H1 (cell line): ENCODE results near the gene CCNE1. TPM values are rescaled to one million over a fixed set of nuclear protein-coding genes. Genes with fewer than 3 reads are reported as not detected.

Experiments
- CTCF ChIA-PET: fragments of 300-600 bp; sonication (Branson Sonifier 250); formaldehyde crosslinking; loops from one replicate; lab custom pipeline; 2021; ENCODE audit not compliant: partially characterized antibody; lab: Charles Lee
- POLR2A ChIA-PET: fragments of 300-600 bp; sonication (Branson Sonifier 250); formaldehyde crosslinking; loops from one replicate; lab custom pipeline; 2021; ENCODE audit warnings: inconsistent platforms; ENCODE audit not compliant: partially characterized antibody; lab: Charles Lee
- DNase-seq, 2 experiments: peaks; one replicate each; pipeline versions ENCODE4 v3.0.0 to v3.0.0-alpha.2; 2010 to 2022; ENCODE audit warnings: low spot score in 2 of 2, low read depth in 1 of 2, mixed read lengths in 1 of 2
- FAIRE-seq: peaks from 2 replicates; lab custom pipeline; 2011; peaks lifted over from hg19 to GRCh38; lab: Jason Lieb, UNC
- H2AFZ ChIP-seq: 2 replicates; pipeline ENCODE4 v1.8.1; 2012; ENCODE audit warnings: low read length, inconsistent platforms
- H2AK5ac ChIP-seq: 2 replicates; pipeline ENCODE4 v1.6.1; 2013; ENCODE audit warnings: low read depth, low read length
- H2BK120ac ChIP-seq: replicated peaks from 2 replicates; pipeline ENCODE3; 2013; ENCODE audit warnings: low read depth, low read length, inconsistent platforms
- H2BK12ac ChIP-seq: 2 replicates; pipeline ENCODE4 v1.6.1; 2013; ENCODE audit warnings: low read depth, low read length
- H2BK15ac ChIP-seq: 2 replicates; pipeline ENCODE4 v1.6.1; 2013; ENCODE audit warnings: low read length
- H2BK20ac ChIP-seq: 2 replicates; pipeline ENCODE4 v1.6.1; 2013; ENCODE audit warnings: low read length
- H2BK5ac ChIP-seq: 2 replicates; pipeline ENCODE4 v1.6.1; 2013; ENCODE audit warnings: low read depth, low read length
- H3K14ac ChIP-seq: 2 replicates; pipeline ENCODE4 v1.6.1; 2013; ENCODE audit warnings: inconsistent platforms; ENCODE audit not compliant: insufficient read length
- H3K18ac ChIP-seq: 2 replicates; pipeline ENCODE4 v1.6.1; 2013; ENCODE audit warnings: low read length; ENCODE audit errors: extremely low read depth
- H3K23ac ChIP-seq: 2 replicates; pipeline ENCODE4 v1.6.1; 2013; ENCODE audit warnings: inconsistent platforms; ENCODE audit not compliant: insufficient read length
- H3K23me2 ChIP-seq: 2 replicates; pipeline ENCODE4 v1.6.1; 2013; ENCODE audit warnings: low read depth, low read length
- H3K27ac ChIP-seq: 2 replicates; pipeline ENCODE4 v1.6.1; 2011; ENCODE audit warnings: low read depth, low read length, inconsistent platforms
- H3K27me3 ChIP-seq, 4 experiments: replicated peaks in 1 of 4; 1 replicate in 1 of 4; 2 replicates in 3 of 4; pipeline versions ENCODE4 v1.6.1 to v1.8.1; 2011 to 2013; ENCODE audit warnings: low read length in 3 of 4, mild to moderate bottlenecking in 3 of 4, inconsistent platforms in 2 of 4, mixed read lengths in 2 of 4, moderate library complexity in 1 of 4; ENCODE audit not compliant: control insufficient read depth in 3 of 4, insufficient read depth in 3 of 4; ENCODE audit errors: extremely low read depth in 1 of 4
- H3K36me3 ChIP-seq, 4 experiments: 2 replicates each; pipeline versions ENCODE4 v1.6.1 to v1.8.1; 2011 to 2013; ENCODE audit warnings: mild to moderate bottlenecking in 4 of 4, low read length in 3 of 4, moderate library complexity in 2 of 4, control low read depth in 1 of 4, inconsistent platforms in 1 of 4; ENCODE audit not compliant: insufficient read depth in 4 of 4, control insufficient read depth in 2 of 4
- H3K4ac ChIP-seq: replicated peaks from 2 replicates; pipeline ENCODE3; 2013; ENCODE audit warnings: low read length, low read depth, mixed read lengths, inconsistent platforms; ENCODE audit not compliant: insufficient read length
- H3K4me1 ChIP-seq, 4 experiments: replicated peaks in 1 of 4; 1 replicate in 1 of 4; 2 replicates in 3 of 4; pipeline versions ENCODE4 v1.6.1 to v1.8.1; 2011 to 2013; ENCODE audit warnings: low read length in 3 of 4, inconsistent platforms in 2 of 4, mixed read lengths in 1 of 4; ENCODE audit not compliant: insufficient read depth in 4 of 4, control insufficient read depth in 3 of 4
- H3K4me2 ChIP-seq, 2 experiments: 2 replicates each; pipeline versions ENCODE4 v1.6.1 to v1.8.1; 2011 to 2013; ENCODE audit warnings: low read depth in 2 of 2, low read length in 2 of 2, control low read depth in 1 of 2, inconsistent platforms in 1 of 2, mild to moderate bottlenecking in 1 of 2; ENCODE audit not compliant: insufficient read depth in 1 of 2
- H3K4me3 ChIP-seq, 4 experiments: fragments of 200-600, 300-600 bp in 1 of 4; sonication (generic), shearing (Covaris generic), sonication (Bioruptor Twin) in 1 of 4; 2 replicates each; pipeline versions ENCODE4 v1.5.1 to v1.8.1; 2011 to 2016; ENCODE audit warnings: low read length in 4 of 4, low read depth in 3 of 4, control low read depth in 2 of 4, inconsistent platforms in 2 of 4, mild to moderate bottlenecking in 2 of 4, mixed read lengths in 1 of 4, moderate library complexity in 1 of 4; ENCODE audit not compliant: insufficient read depth in 2 of 4; ENCODE audit errors: extremely low read depth in 1 of 4
- H3K56ac ChIP-seq: replicated peaks from 2 replicates; pipeline ENCODE3; 2013; ENCODE audit warnings: low read depth, mild to moderate bottlenecking, mixed read lengths, low read length, inconsistent platforms; ENCODE audit not compliant: insufficient read length
- H3K79me1 ChIP-seq: 2 replicates; pipeline ENCODE4 v1.6.1; 2013; ENCODE audit warnings: low read depth, low read length, control low read depth
- H3K79me2 ChIP-seq, 2 experiments: 2 replicates each; pipeline versions ENCODE4 v1.6.1 to v1.8.1; 2012 to 2013; ENCODE audit warnings: low read length in 2 of 2, mild to moderate bottlenecking in 2 of 2, inconsistent platforms in 1 of 2; ENCODE audit not compliant: insufficient read depth in 2 of 2, control insufficient read depth in 1 of 2
- H3K9ac ChIP-seq, 4 experiments: replicated peaks in 1 of 4; 1 replicate in 1 of 4; 2 replicates in 3 of 4; pipeline versions ENCODE4 v1.6.1 to v1.8.1; 2011 to 2013; ENCODE audit warnings: low read depth in 3 of 4, low read length in 3 of 4, control low read depth in 2 of 4, mild to moderate bottlenecking in 2 of 4, moderate library complexity in 2 of 4, inconsistent platforms in 1 of 4; ENCODE audit errors: extremely low read depth in 1 of 4
- H3K9me3 ChIP-seq, 2 experiments: 2 replicates each; pipeline versions ENCODE4 v1.6.1 to v1.8.1; 2012 to 2013; ENCODE audit warnings: mild to moderate bottlenecking in 2 of 2, moderate library complexity in 2 of 2, control low read depth in 1 of 2, inconsistent platforms in 1 of 2, low read depth in 1 of 2, low read length in 1 of 2, mixed read lengths in 1 of 2; ENCODE audit not compliant: insufficient read depth in 2 of 2
- H4K20me1 ChIP-seq, 2 experiments: replicated peaks in 1 of 2; 2 replicates each; pipeline versions ENCODE3 to v1.8.1; 2011 to 2013; ENCODE audit warnings: inconsistent platforms in 2 of 2, low read length in 2 of 2, mild to moderate bottlenecking in 1 of 2; ENCODE audit not compliant: insufficient read depth in 2 of 2, control insufficient read depth in 1 of 2
- H4K5ac ChIP-seq: 2 replicates; pipeline ENCODE4 v1.6.1; 2013; ENCODE audit warnings: low read length, low read depth, mixed read lengths, inconsistent platforms; ENCODE audit not compliant: insufficient read length
- H4K8ac ChIP-seq: 2 replicates; pipeline ENCODE4 v1.8.0; 2013; ENCODE audit warnings: mild to moderate bottlenecking, moderate library complexity, low read length, inconsistent platforms; ENCODE audit not compliant: insufficient read depth; ENCODE audit errors: extremely low read depth
- H4K91ac ChIP-seq: replicated peaks from 2 replicates; pipeline ENCODE3; 2013; ENCODE audit warnings: low read length, mixed read lengths, inconsistent platforms; ENCODE audit not compliant: insufficient read length
- BRCA1 ChIP-seq: IDR thresholded peaks from 2 replicates; pipeline ENCODE4 v1.6.1; 2012; ENCODE audit warnings: low read depth, low read length, improper control_type of control experiment
- KDM4A ChIP-seq: IDR thresholded peaks from one replicate; pipeline ENCODE4 v1.7.1; 2012; ENCODE audit warnings: low read depth, mild to moderate bottlenecking, moderate library complexity, low read length, inconsistent platforms; ENCODE audit not compliant: severe bottlenecking
- MAFK ChIP-seq: IDR thresholded peaks from 2 replicates; pipeline ENCODE4 v1.6.1; 2012; ENCODE audit warnings: low read depth, mild to moderate bottlenecking, improper control_type of control experiment, low read length
- NANOG ChIP-seq: IDR thresholded peaks from 2 replicates; pipeline ENCODE4 v1.6.1; 2011; ENCODE audit warnings: low read length, low read depth, mild to moderate bottlenecking, inconsistent platforms; ENCODE audit not compliant: insufficient read depth, poor library complexity, severe bottlenecking
- PHF8 ChIP-seq: fragments of 200-600 bp; sonication (generic); conservative IDR thresholded peaks from 2 replicates; pipeline ENCODE4 v1.7.1; 2012; ENCODE audit warnings: low read depth, mild to moderate bottlenecking, inconsistent platforms, low read length, moderate library complexity
- SIN3A ChIP-seq, 2 experiments: IDR thresholded peaks in 1 of 2; conservative IDR thresholded peaks in 1 of 2; 2 replicates each; pipeline ENCODE4 v1.6.1; 2011 to 2012; ENCODE audit warnings: low read length in 2 of 2, improper control_type of control experiment in 1 of 2, low read depth in 1 of 2, mild to moderate bottlenecking in 1 of 2
- SIX5 ChIP-seq: IDR thresholded peaks from 2 replicates; pipeline ENCODE4 v1.6.1; 2011; ENCODE audit warnings: mild to moderate bottlenecking, low read depth, low read length
- TAF7 ChIP-seq: optimal IDR thresholded peaks from 2 replicates; pipeline ENCODE3; 2011; ENCODE audit warnings: low read depth, mild to moderate bottlenecking, inconsistent platforms, low read length, moderate library complexity, borderline replicate concordance
- WGBS, 2 experiments: shearing (Covaris generic) in 1 of 2; methylation state at CpG; one replicate each; pipeline versions ENCODE4 v1.1.6 to v1.1.7; 2013 to 2015; ENCODE audit warnings: low lambda C conversion rate in 2 of 2, mixed read lengths in 2 of 2, inconsistent platforms in 1 of 2, low coverage in 1 of 2, missing lambda C conversion rate in 1 of 2; ENCODE audit not compliant: insufficient replicate concordance in 2 of 2, insufficient coverage in 1 of 2, insufficient read length in 1 of 2; ENCODE audit errors: extremely low coverage in 1 of 2, missing lambda C conversion rate in 1 of 2; 5-methylcytosine and 5-hydroxymethylcytosine counted together
- polyA plus RNA-seq, 7 experiments: library from polyadenylated mRNA; depleted of rRNA in 3 of 7; stranded (reverse) in 5 of 7; unstranded in 2 of 7; fragments of >200 nt in 5 of 7; fragments of 200-250 nt in 2 of 7; gene quantifications; 1 replicate in 5 of 7; 2 replicates in 1 of 7; 4 replicates in 1 of 7; pipeline versions ENCODE4 v1.2.1 to v1.2.3, GENCODE V29; 2011 to 2013; ENCODE audit warnings: missing spikeins in 2 of 7, mixed read lengths in 2 of 7
- total RNA-seq: library from RNA; stranded (reverse); fragmentation: NEBNext Ultra II Directional; extraction: Animal tissue kit (Norgen Biotek cat#: 25700); gene quantifications from 2 replicates; pipeline ENCODE4 v1.2.1, GENCODE V29; 2021
- TF ChIP-seq, protein P1 (sequence below): IDR thresholded peaks from 2 replicates; pipeline ENCODE4 v1.6.1; 2012; ENCODE audit warnings: low read length, inconsistent platforms

CCNE1 gene
- total and polyA plus RNA-seq, 2 of the 8 experiments (the other 6 are each of a cell fraction or from before 2014, with no cell fraction given) = 43.2 to 44.6 TPM

DNA sequence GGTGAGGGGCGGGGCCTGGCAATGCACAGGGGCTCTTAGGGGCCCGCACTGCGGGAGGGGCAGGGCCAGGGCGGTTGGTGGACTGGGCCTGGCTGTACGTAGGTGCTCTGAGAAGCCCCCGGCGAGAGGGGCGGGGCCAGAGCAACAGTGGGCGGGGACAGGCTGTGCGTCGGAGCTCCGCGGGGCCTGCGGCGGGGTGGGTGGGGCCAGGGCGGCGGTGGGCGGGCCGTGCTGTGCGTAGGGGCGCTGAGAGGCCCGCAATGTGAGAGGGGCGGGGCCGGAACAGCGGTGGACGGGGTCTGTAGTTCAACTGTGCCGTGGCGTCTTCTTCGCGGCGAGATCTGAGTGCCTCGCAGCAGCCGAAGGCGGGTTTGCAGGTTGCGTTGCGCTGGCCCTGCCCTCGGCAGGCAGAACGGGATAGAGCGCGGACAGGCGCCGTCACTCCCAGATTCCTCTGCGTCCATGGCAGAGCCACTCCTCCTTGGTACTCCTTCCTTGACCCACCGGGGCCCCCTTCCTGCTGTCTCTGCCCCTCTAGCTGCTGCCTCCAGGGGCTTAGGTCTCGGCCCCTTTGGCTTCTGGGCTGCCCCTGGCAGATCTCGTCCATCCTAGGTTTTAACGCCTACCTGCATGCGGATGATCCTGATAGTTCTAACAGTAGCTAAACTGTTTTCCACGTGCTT, 33.2 kb downstream of the CCNE1 start:
- 1% methylated on average over 16 of the region's 49 CpGs; no CpG with 5 or more reads in 1 of the 2 experiments for WGBS, 2 experiments
- ChIA-PET POLR2A (interaction anchor here (0.7 to 1.1 kb wide), 3 partner anchors 10 to 97 kb away, joined by 3 to 4 read pairs (median 3); partner anchors contain the start of gene URI1), CTCF (interaction anchor here (1.4 to 2.0 kb wide), 4 partner anchors 13 to 59 kb away, joined by 3 to 7 read pairs (median 5); no protein-coding TSS in a partner anchor)
- Histone ChIP-seq H3K4me2 (peak overlapping the region; percentile 88 to 100), H4K8ac (no peak overlapping the region), H2BK120ac (no peak overlapping the region), H2BK5ac (no peak overlapping the region; the same call in 1 of the 2 replicates), H3K14ac (no peak overlapping the region), H3K23me2 (peaks cover 15% of the 10 kb centered on the region; the same call in 1 of the 2 replicates), H3K36me3 (no peaks in the 10 kb centered on the region), H3K23ac (no peak overlapping the region), H2BK15ac (no peak overlapping the region), H4K20me1 (peaks cover 0 to 4% of the 10 kb centered on the region in 2 experiments), H4K5ac (no peak overlapping the region), H3K18ac (no peak overlapping the region), H3K4me3 (peak overlapping the region; percentile 61 to 86 (median 81)), H2AK5ac (no peak overlapping the region), H2BK12ac (no peak overlapping the region), H2AFZ (peak overlapping the region; percentile 95), H3K79me2 (no peaks in the 10 kb centered on the region), H3K56ac (no peak overlapping the region), H2BK20ac (no peak overlapping the region), H3K4me1 (peaks cover 0 to 15% (median 4%) of the 10 kb centered on the region in 4 experiments; a peak in 5 of 7 replicates), H3K9me3 (no peaks in the 10 kb centered on the region), H4K91ac (no peak overlapping the region), H3K27ac (no peak overlapping the region), H3K27me3 (peaks cover 0 to 10% (median 7%) of the 10 kb centered on the region in 4 experiments; a peak in 4 of 7 replicates), H3K79me1 (no peaks in the 10 kb centered on the region), H3K9ac (peak overlapping the region in 3 of 4 experiments; percentile 38 to 56 (median 49); a peak in 3 of 7 replicates), H3K4ac (no peak overlapping the region)
- no peak for FAIRE-seq
- DNase-seq = peak; percentile 83 to 95
- TF ChIP-seq, protein P1, sequence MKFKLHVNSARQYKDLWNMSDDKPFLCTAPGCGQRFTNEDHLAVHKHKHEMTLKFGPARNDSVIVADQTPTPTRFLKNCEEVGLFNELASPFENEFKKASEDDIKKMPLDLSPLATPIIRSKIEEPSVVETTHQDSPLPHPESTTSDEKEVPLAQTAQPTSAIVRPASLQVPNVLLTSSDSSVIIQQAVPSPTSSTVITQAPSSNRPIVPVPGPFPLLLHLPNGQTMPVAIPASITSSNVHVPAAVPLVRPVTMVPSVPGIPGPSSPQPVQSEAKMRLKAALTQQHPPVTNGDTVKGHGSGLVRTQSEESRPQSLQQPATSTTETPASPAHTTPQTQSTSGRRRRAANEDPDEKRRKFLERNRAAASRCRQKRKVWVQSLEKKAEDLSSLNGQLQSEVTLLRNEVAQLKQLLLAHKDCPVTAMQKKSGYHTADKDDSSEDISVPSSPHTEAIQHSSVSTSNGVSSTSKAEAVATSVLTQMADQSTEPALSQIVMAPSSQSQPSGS = no peak
- TF ChIP-seq SIN3A (conservative IDR thresholded peaks at IDR 0.05 in 1 of 2, IDR thresholded peaks at IDR 0.05 in 1 of 2; ENCODE audit: low read depth in 1 of 2, low read length in 2 of 2) (peak; percentile 9 to 52; a peak in 1 of 4 replicates), BRCA1 (no peak), KDM4A (peak; percentile 85), TAF7 (no peak), SIX5 (no peak), MAFK (no peak), NANOG (no peak), PHF8 (no peak)
